HepG2 (cell line): Measurements from ENCODE around the gene DTNB. TPM values are rescaled to one million over a fixed set of nuclear protein-coding genes. Genes with fewer than 3 reads are reported as not detected.

Experiments used
- AGO2 ChIP-seq: fragments of 200-400 bp; formaldehyde crosslinking; optimal IDR thresholded peaks from 2 replicates; pipeline ENCODE3; 2017; ENCODE audit warnings: mild to moderate bottlenecking, low read depth, low read length, moderate library complexity
- ELF4 ChIP-seq: sonication (generic); formaldehyde crosslinking; IDR thresholded peaks from 2 replicates; pipeline ENCODE4 v1.5.0; 2020; ENCODE audit warnings: missing genetic modification reagents, mild to moderate bottlenecking, moderate library complexity, borderline replicate concordance
- GATA4 ChIP-seq: sonication (generic); IDR thresholded peaks from 2 replicates; pipeline ENCODE4 v1.6.1; 2016; ENCODE audit warnings: antibody characterized with exemption, low read depth, borderline replicate concordance
- HNF4G ChIP-seq, 2 experiments: sonication (generic) in 1 of 2; formaldehyde crosslinking in 1 of 2; IDR thresholded peaks; 2 replicates each; pipeline versions ENCODE4 v1.4.0 to v1.6.1; 2011 to 2020; ENCODE audit warnings: borderline replicate concordance in 2 of 2, low read depth in 2 of 2, mild to moderate bottlenecking in 2 of 2, low read length in 1 of 2, missing genetic modification reagents in 1 of 2, moderate library complexity in 1 of 2
- ISL2 ChIP-seq: sonication (generic); formaldehyde crosslinking; IDR thresholded peaks from 2 replicates; pipeline ENCODE4 v1.5.0; 2020; ENCODE audit warnings: missing genetic modification reagents
- MED8 ChIP-seq: sonication (generic); formaldehyde crosslinking; IDR thresholded peaks from 2 replicates; pipeline ENCODE4 v1.8.1; 2023; ENCODE audit warnings: mild to moderate bottlenecking, missing genetic modification reagents; ENCODE audit not compliant: insufficient replicate concordance
- MXD4 ChIP-seq: IDR thresholded peaks from 2 replicates; pipeline ENCODE4 v1.6.1; 2016; ENCODE audit warnings: mild to moderate bottlenecking, missing biosample characterization, missing genetic modification reagents
- PHF5A ChIP-seq: IDR thresholded peaks from one replicate; pipeline ENCODE4 v1.6.1; 2018; ENCODE audit warnings: low read depth, missing genetic modification reagents; ENCODE audit not compliant: unreplicated experiment
- SALL1 ChIP-seq: sonication (generic); formaldehyde crosslinking; IDR thresholded peaks from 2 replicates; pipeline ENCODE4 v1.8.0; 2022; ENCODE audit warnings: mild to moderate bottlenecking, missing genetic modification reagents
- SIN3A ChIP-seq: IDR thresholded peaks from 2 replicates; pipeline ENCODE4 v1.6.1; 2011; ENCODE audit warnings: low read depth, mild to moderate bottlenecking, control low read depth, low read length, borderline replicate concordance
- TRIM24 ChIP-seq: sonication (generic); formaldehyde crosslinking; IDR thresholded peaks from 2 replicates; pipeline ENCODE4 v1.8.0; 2022; ENCODE audit warnings: mild to moderate bottlenecking, missing genetic modification reagents
- ZBTB38 ChIP-seq: sonication (generic); formaldehyde crosslinking; IDR thresholded peaks from 2 replicates; pipeline ENCODE4 v1.5.1; 2020; ENCODE audit warnings: mild to moderate bottlenecking, missing genetic modification reagents
- ZC3H4 ChIP-seq: sonication (generic); formaldehyde crosslinking; IDR thresholded peaks from 2 replicates; pipeline ENCODE4 v1.4.0; 2020; ENCODE audit warnings: missing genetic modification reagents, borderline replicate concordance
- ZNF446 ChIP-seq: sonication (generic); formaldehyde crosslinking; IDR thresholded peaks from 2 replicates; pipeline ENCODE4 v1.5.0; 2020; ENCODE audit warnings: mild to moderate bottlenecking, missing genetic modification reagents
- ZNF614 ChIP-seq: IDR thresholded peaks from 2 replicates; pipeline ENCODE4 v1.6.1; 2018; ENCODE audit warnings: missing biosample characterization, missing genetic modification reagents, inconsistent platforms, borderline replicate concordance
- ZNF713 ChIP-seq: sonication (generic); formaldehyde crosslinking; IDR thresholded peaks from 2 replicates; pipeline ENCODE4 v1.4.0; 2020; ENCODE audit warnings: mild to moderate bottlenecking, missing genetic modification reagents
- polyA plus RNA-seq, 8 experiments: library from polyadenylated mRNA; depleted of rRNA in 3 of 8; stranded (reverse) in 7 of 8; unstranded in 1 of 8; fragments of >200 nt; fragmentation: Illumina TruSeq in 4 of 8; extraction: Trizol in 4 of 8; gene quantifications; 2 replicates each; pipeline versions ENCODE4 v1.2.1 to v1.2.3, GENCODE V29; 2011 to 2016; ENCODE audit warnings: low read depth in 4 of 8, missing spikeins in 1 of 8, mixed read lengths in 1 of 8; ENCODE audit not compliant: insufficient read depth in 1 of 8
- total RNA-seq, 5 experiments: library from RNA; depleted of rRNA; stranded (reverse); fragments of >200 nt; fragmentation: Illumina TruSeq; extraction: Trizol; gene quantifications; 2 replicates each; pipeline ENCODE4 v1.2.3, GENCODE V29; 2016; ENCODE audit warnings: low read depth in 1 of 5
- TF ChIP-seq, protein P1 (sequence below): sonication (generic); formaldehyde crosslinking; IDR thresholded peaks from 2 replicates; pipeline ENCODE4 v1.4.0; 2020; ENCODE audit warnings: low read depth, missing genetic modification reagents
- TF ChIP-seq, protein P2 (sequence below), 2 experiments: sonication (generic) in 1 of 2; formaldehyde crosslinking in 1 of 2; IDR thresholded peaks; 2 replicates each; pipeline versions ENCODE4 v1.5.1 to v1.6.1; 2011 to 2020; ENCODE audit warnings: borderline replicate concordance in 1 of 2, low read depth in 1 of 2, low read length in 1 of 2, mild to moderate bottlenecking in 1 of 2, missing genetic modification reagents in 1 of 2, moderate library complexity in 1 of 2
- TF ChIP-seq, protein P3 (sequence below): sonication (generic); formaldehyde crosslinking; IDR thresholded peaks from 2 replicates; pipeline ENCODE4 v1.5.0; 2020; ENCODE audit warnings: mild to moderate bottlenecking, missing genetic modification reagents

The DTNB gene
- total and polyA plus RNA-seq, 2 of the 13 experiments (the other 11 are each of a cell fraction or from before 2014, with no cell fraction given) = 14.4 to 23.9 TPM

DNA sequence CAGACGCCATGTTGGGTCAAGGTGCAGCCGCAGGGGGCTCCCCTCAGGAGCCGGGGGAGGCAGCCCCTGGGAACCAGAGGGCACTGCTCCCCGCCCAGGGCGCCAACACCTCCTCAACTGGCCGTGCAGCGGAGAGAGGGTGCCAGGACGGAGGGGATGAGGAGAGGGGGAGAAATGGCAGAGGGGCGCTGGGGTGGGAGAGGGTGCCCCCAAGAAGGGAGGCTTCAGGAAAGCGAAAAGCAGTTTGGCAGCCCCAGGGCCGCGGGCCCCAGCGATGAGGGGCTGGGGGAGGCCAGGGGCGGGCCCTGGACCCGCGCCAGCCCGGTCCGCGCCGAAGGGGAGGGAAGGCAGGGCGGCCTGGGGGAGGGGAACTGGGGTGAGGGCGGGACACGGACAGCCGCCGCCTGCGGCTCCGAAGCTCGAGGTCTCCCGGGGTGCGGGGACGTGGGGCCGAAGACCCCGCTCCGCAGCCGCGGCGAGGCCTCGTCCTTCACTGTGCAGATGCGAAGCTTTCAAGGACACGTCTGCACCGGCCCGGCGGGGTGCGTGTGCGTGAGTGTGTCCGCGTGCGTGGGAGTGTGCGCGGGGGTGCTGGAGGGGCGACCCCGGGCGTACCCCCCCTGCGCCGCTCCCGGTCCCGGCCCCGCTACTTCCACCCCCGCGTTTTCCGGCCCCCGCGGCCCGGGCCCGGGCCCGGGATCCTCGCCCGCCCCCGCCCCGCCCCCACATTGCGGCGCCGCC is 333.0 kb downstream of the DTNB start (continued):
- TF ChIP-seq, protein P1, sequence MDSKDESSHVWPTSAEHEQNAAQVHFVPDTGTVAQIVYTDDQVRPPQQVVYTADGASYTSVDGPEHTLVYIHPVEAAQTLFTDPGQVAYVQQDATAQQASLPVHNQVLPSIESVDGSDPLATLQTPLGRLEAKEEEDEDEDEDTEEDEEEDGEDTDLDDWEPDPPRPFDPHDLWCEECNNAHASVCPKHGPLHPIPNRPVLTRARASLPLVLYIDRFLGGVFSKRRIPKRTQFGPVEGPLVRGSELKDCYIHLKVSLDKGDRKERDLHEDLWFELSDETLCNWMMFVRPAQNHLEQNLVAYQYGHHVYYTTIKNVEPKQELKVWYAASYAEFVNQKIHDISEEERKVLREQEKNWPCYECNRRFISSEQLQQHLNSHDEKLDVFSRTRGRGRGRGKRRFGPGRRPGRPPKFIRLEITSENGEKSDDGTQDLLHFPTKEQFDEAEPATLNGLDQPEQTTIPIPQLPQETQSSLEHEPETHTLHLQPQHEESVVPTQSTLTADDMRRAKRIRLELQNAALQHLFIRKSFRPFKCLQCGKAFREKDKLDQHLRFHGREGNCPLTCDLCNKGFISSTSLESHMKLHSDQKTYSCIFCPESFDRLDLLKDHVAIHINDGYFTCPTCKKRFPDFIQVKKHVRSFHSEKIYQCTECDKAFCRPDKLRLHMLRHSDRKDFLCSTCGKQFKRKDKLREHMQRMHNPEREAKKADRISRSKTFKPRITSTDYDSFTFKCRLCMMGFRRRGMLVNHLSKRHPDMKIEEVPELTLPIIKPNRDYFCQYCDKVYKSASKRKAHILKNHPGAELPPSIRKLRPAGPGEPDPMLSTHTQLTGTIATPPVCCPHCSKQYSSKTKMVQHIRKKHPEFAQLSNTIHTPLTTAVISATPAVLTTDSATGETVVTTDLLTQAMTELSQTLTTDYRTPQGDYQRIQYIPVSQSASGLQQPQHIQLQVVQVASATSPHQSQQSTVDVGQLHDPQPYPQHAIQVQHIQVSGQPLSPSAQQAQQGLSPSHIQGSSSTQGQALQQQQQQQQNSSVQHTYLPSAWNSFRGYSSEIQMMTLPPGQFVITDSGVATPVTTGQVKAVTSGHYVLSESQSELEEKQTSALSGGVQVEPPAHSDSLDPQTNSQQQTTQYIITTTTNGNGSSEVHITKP (CRISPR knock-in tag) = no peak
- TF ChIP-seq, protein P2, sequence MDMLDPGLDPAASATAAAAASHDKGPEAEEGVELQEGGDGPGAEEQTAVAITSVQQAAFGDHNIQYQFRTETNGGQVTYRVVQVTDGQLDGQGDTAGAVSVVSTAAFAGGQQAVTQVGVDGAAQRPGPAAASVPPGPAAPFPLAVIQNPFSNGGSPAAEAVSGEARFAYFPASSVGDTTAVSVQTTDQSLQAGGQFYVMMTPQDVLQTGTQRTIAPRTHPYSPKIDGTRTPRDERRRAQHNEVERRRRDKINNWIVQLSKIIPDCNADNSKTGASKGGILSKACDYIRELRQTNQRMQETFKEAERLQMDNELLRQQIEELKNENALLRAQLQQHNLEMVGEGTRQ (IDR thresholded peaks at IDR 0.05; ENCODE audit: low read depth, low read length) = no peak
- TF ChIP-seq, protein P2 (CRISPR knock-in tag; IDR thresholded peaks at IDR 0.05; ENCODE audit: borderline replicate concordance) = no peak
- TF ChIP-seq, protein P3, sequence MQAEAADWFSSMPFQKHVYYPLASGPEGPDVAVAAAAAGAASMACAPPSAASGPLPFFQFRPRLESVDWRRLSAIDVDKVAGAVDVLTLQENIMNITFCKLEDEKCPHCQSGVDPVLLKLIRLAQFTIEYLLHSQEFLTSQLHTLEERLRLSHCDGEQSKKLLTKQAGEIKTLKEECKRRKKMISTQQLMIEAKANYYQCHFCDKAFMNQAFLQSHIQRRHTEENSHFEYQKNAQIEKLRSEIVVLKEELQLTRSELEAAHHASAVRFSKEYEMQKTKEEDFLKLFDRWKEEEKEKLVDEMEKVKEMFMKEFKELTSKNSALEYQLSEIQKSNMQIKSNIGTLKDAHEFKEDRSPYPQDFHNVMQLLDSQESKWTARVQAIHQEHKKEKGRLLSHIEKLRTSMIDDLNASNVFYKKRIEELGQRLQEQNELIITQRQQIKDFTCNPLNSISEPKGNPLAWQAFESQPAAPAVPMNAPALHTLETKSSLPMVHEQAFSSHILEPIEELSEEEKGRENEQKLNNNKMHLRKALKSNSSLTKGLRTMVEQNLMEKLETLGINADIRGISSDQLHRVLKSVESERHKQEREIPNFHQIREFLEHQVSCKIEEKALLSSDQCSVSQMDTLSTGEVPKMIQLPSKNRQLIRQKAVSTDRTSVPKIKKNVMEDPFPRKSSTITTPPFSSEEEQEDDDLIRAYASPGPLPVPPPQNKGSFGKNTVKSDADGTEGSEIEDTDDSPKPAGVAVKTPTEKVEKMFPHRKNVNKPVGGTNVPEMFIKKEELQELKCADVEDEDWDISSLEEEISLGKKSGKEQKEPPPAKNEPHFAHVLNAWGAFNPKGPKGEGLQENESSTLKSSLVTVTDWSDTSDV (CRISPR knock-in tag) = no peak
- TF ChIP-seq ZNF446 (CRISPR knock-in tag) (0 out of 2 replicates have a peak, but pooled peaks have one; percentile 37), ZNF614 (no peak), TRIM24 (no peak), AGO2 (peak; percentile 76), GATA4 (no peak), MED8 (CRISPR knock-in tag) (peak; percentile 27), ELF4 (no peak), PHF5A (CRISPR knock-in tag) (no peak), ZBTB38 (CRISPR knock-in tag) (peak; percentile 3; the same call in 1 of the 2 replicates), HNF4G (IDR thresholded peaks at IDR 0.05; ENCODE audit: borderline replicate concordance, low read depth, low read length) (peak; percentile 10; the same call in 1 of the 2 replicates), HNF4G (CRISPR knock-in tag; IDR thresholded peaks at IDR 0.05; ENCODE audit: borderline replicate concordance, low read depth) (no peak; the same call in 1 of the 2 replicates), MXD4 (CRISPR knock-in tag) (no peak), ZC3H4 (CRISPR knock-in tag) (no peak), SIN3A (no peak), ZNF713 (no peak), ISL2 (CRISPR knock-in tag) (no peak), SALL1 (CRISPR knock-in tag) (no peak)
